Testis (tissue), 3 donors: ENCODE data around the gene RASAL2. TPM values are rescaled to one million over a fixed set of nuclear protein-coding genes. Genes with fewer than 3 reads are reported as not detected.

Experiments
- DNase-seq: peaks from one replicate; pipeline ENCODE4 v3.0.0-alpha.2; 2019
- H3K27ac ChIP-seq, 2 donors: fragments of 200-600 bp; sonication (generic); one replicate each; pipeline ENCODE4 v1.5.1; 2019
- H3K27me3 ChIP-seq: fragments of 200-600 bp; sonication (generic); one replicate; pipeline ENCODE4 v1.5.1; 2019
- H3K36me3 ChIP-seq: fragments of 200-600 bp; sonication (generic); one replicate; pipeline ENCODE4 v1.5.1; 2017; ENCODE audit warnings: low read depth; ENCODE audit errors: missing control alignments
- H3K4me1 ChIP-seq: fragments of 200-600 bp; sonication (generic); one replicate; pipeline ENCODE4 v1.5.1; 2019
- H3K4me3 ChIP-seq, 2 donors: fragments of 200-600 bp; sonication (generic); one replicate each; pipeline ENCODE4 v1.5.1; 2017 to 2019
- H3K9me3 ChIP-seq: fragments of 200-600 bp; sonication (generic); one replicate; pipeline ENCODE4 v1.5.1; 2017
- POLR2A ChIP-seq: fragments of 450-650 bp; IDR thresholded peaks from one replicate; pipeline ENCODE4 v1.6.1; 2017; ENCODE audit warnings: antibody characterized with exemption, mild to moderate bottlenecking, moderate library complexity
- WGBS, 2 donors: methylation state at CpG; one replicate each; pipeline ENCODE4 v1.1.5; 2018; 5-methylcytosine and 5-hydroxymethylcytosine counted together
- intact Hi-C: fragments of 100-400 bp; cut with DNase I; formaldehyde crosslinking; loops from one replicate; pipeline ENCODE4 v1.15.1; 2023; ENCODE audit warnings: low total_unique reads
- polyA plus RNA-seq: library from polyadenylated mRNA; stranded (reverse); fragments of 350-450 nt; fragmentation: Illumina TruSeq; extraction: RNeasy Lipid Tissue Mini Kit (QIAGEN cat#74804); gene quantifications from one replicate; pipeline ENCODE4 v1.2.3, GENCODE V29; 2014; ENCODE audit warnings: low read depth, low replicate concordance; ENCODE audit not compliant: insufficient read depth
- total RNA-seq, 2 donors: library from RNA; depleted of rRNA; stranded (reverse); fragments of >200 nt; gene quantifications; one replicate each; pipeline ENCODE4 v1.2.3, GENCODE V29; 2016
- TF ChIP-seq, protein P1 (sequence below), 3 experiments: fragments of 450-650 bp in 2 of 3; fragments of 200-600 bp in 1 of 3; sonication (generic) in 1 of 3; IDR thresholded peaks; one replicate each; pipeline ENCODE4 v1.5.1; 2016 to 2019; ENCODE audit warnings: antibody characterized with exemption in 3 of 3, mild to moderate bottlenecking in 2 of 3, moderate library complexity in 1 of 3

RASAL2 gene
- total and polyA plus RNA-seq, 3 donors from 2014 or later = 25.9 to 41.7 (median 39.6) TPM

DNA sequence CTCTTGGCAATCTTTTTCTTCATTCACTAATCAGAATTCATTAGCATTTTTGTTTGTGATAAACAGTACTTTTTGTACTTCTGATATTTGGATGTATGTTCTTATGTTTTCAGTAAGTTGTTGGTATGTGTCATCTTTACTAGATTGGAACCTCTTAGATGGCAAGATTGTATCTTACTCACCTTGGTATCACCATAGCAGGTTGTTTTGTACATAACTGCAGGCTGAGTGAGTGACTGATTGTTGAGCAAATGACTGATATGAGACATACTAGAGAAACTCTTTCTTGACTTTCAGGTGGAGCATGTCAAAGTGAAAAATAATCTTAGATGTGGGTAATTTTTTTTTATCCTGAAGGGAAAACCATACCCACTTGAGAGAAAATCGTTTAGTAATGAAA is 229.2 kb downstream of the RASAL2 start:
- Histone ChIP-seq H3K9me3 (no peaks in the 10 kb centered on the region), H3K27ac (no peak overlapping the region), H3K4me1 (no peaks in the 10 kb centered on the region), H3K27me3 (no peaks in the 10 kb centered on the region), H3K4me3 (no peak overlapping the region), H3K36me3 (no peaks in the 10 kb centered on the region)
- no peak for DNase-seq
- intact Hi-C loops = no loop called here
- 69 to 85% methylated on average over 1 of the region's 1 CpG for WGBS, 2 donors
- TF ChIP-seq, protein P1, sequence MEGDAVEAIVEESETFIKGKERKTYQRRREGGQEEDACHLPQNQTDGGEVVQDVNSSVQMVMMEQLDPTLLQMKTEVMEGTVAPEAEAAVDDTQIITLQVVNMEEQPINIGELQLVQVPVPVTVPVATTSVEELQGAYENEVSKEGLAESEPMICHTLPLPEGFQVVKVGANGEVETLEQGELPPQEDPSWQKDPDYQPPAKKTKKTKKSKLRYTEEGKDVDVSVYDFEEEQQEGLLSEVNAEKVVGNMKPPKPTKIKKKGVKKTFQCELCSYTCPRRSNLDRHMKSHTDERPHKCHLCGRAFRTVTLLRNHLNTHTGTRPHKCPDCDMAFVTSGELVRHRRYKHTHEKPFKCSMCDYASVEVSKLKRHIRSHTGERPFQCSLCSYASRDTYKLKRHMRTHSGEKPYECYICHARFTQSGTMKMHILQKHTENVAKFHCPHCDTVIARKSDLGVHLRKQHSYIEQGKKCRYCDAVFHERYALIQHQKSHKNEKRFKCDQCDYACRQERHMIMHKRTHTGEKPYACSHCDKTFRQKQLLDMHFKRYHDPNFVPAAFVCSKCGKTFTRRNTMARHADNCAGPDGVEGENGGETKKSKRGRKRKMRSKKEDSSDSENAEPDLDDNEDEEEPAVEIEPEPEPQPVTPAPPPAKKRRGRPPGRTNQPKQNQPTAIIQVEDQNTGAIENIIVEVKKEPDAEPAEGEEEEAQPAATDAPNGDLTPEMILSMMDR (IDR thresholded peaks at IDR 0.05) = no peak
- TF ChIP-seq POLR2A = no peak

DNA sequence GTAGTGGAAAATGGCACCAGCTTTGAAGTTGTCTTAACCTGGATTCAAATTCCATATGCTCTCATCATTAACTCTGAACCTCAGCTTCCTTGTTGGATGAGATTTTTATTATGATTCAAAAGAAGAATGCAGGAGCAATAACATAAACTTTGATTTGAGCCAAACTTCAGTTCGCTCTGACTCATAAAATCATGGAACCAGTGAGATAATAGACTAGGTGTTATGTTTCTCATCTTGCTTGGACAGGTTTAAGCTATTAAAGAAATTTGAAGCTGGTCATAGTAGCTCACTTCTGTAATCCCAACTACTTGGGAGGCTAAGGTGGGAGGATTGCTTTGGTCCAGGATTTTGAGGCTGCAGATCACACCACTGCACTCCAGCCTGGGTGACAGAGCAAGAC is 230.1 kb downstream of the RASAL2 start:
- no peak for TF ChIP-seq POLR2A
- TF ChIP-seq, protein P1 (IDR thresholded peaks at IDR 0.05) = no peak
- Histone ChIP-seq H3K9me3 (no peaks in the 10 kb centered on the region), H3K4me3 (no peak overlapping the region), H3K27me3 (no peaks in the 10 kb centered on the region), H3K27ac (no peak overlapping the region), H3K36me3 (no peaks in the 10 kb centered on the region), H3K4me1 (no peaks in the 10 kb centered on the region)
- no peak for DNase-seq
- 93 to 94% methylated on average over 1 of the region's 1 CpG for WGBS, 2 donors
- intact Hi-C loops = no loop called here

DNA sequence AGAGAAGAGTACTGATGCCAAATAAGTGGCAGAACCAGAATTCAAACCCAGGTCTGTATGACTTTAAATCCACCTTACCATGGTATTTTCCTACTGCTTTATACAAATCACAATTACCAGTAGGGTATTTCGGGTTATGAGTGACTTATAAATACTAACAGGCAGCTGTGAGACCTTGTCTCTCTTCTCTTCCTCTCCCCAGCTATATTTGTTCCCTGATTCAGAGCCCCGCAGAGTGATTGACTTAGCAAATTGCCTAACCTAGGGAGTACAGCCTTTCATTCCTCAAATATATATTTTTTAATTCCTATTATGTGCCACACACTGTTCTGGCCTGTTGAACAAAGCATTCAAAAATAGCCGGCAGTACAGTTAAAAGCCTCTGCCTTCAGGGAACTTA is 234.8 kb downstream of the RASAL2 start:
- WGBS, 2 donors = 91 to 93% methylated on average over 3 of the region's 3 CpGs
- DNase-seq = no peak
- Histone ChIP-seq H3K27ac (no peak overlapping the region), H3K9me3 (no peaks in the 10 kb centered on the region), H3K36me3 (no peaks in the 10 kb centered on the region), H3K4me1 (no peaks in the 10 kb centered on the region), H3K27me3 (no peaks in the 10 kb centered on the region), H3K4me3 (no peak overlapping the region)
- TF ChIP-seq, protein P1 (IDR thresholded peaks at IDR 0.05) = no peak
- no peak for TF ChIP-seq POLR2A
- intact Hi-C loops = no loop called here

DNA sequence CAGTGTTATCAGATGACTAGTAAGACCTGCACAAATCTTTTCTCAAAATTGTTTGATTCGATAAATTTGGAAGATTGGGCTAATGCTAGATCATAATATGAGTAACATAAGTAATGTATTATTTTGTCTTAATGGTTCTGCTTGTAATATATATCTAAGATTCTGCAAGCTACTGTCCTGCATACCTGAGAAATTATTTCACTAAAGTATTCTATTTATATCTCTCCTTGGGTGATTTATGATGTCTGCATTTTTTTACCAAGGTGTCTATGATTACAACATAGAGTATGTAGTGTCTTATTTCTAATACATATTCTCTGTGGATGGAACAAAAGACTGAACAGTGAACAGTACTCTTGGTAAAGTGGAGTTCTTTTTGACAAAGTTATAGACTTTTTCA is 236.2 kb downstream of the RASAL2 start:
- Histone ChIP-seq H3K4me1 (no peaks in the 10 kb centered on the region), H3K4me3 (no peak overlapping the region), H3K9me3 (no peaks in the 10 kb centered on the region), H3K36me3 (no peaks in the 10 kb centered on the region), H3K27ac (no peak overlapping the region), H3K27me3 (no peaks in the 10 kb centered on the region)
- intact Hi-C loops = no loop called here
- no peak for TF ChIP-seq POLR2A
- TF ChIP-seq, protein P1 (IDR thresholded peaks at IDR 0.05) = no peak
- WGBS, 2 donors = 92 to 96% methylated on average over 1 of the region's 1 CpG
- no peak for DNase-seq

DNA sequence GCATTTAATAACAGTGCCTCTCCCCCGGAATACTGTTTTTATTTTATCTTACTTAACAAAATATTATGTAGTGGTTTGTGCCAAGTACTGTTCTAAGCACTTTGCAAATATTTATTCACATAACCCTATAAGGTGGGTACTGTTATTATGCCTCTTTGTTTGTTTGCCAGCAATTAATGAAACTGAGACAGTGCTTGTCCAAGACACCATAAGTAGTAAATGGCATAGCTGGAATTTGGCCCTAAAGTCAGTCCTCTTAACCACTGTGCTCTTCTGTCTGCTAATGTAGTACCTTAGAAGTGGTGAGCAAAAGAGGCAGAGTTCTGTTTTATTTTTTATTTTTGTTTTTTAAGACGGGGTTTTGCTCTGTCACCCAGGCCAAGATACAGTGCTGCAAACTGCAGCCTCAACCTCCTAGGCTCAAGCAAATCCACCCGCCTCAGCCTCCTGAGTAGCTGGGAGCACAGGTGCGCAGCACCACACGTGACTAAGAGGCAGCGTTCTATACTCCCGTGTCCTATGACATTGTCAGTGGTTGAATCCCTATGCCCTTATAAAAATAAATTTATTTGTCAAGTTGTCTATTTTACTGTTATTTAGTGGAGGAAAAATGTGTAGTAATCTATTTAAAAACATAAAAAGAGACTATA is 237.1 kb downstream of the RASAL2 start:
- H3K4me1 ChIP-seq = no peaks in the 10 kb centered on the region
- DNase-seq = no peak
- H3K27ac ChIP-seq = no peak overlapping the region
- 82 to 84% methylated on average over 7 of the region's 7 CpGs for WGBS, 2 donors
- intact Hi-C loops = no loop called here
- H3K4me3 ChIP-seq = no peak overlapping the region
- H3K9me3 ChIP-seq = no peaks in the 10 kb centered on the region
- no peaks in the 10 kb centered on the region for H3K36me3 ChIP-seq
- TF ChIP-seq, protein P1 (IDR thresholded peaks at IDR 0.05) = no peak
- no peak for TF ChIP-seq POLR2A
- no peaks in the 10 kb centered on the region for H3K27me3 ChIP-seq
